Prostate gland (tissue), 2 donors: ENCODE measurements around the gene TF. TPM values are rescaled to one million over a fixed set of nuclear protein-coding genes. Genes with fewer than 3 reads are reported as not detected.

Experiments
- DNase-seq: peaks from one replicate; pipeline ENCODE4 v3.0.0-alpha.2; 2019; ENCODE audit warnings: low spot score
- H3K27ac ChIP-seq, 2 donors: fragments of 200-600 bp; sonication (generic); 2 replicates each; pipeline ENCODE4 v1.5.1; 2017 to 2019
- H3K27me3 ChIP-seq: fragments of 200-600 bp; sonication (generic); replicated peaks from 2 replicates; pipeline ENCODE4 v1.5.1; 2019; ENCODE audit not compliant: insufficient read depth
- H3K36me3 ChIP-seq, 2 donors: fragments of 200-600 bp; sonication (generic); 1 replicate in 1 of 2; 2 replicates in 1 of 2; pipeline versions ENCODE4 v1.5.1 to v1.8.1; 2017 to 2019
- H3K4me1 ChIP-seq: fragments of 200-600 bp; sonication (generic); replicated peaks from 2 replicates; pipeline ENCODE4 v1.5.1; 2019
- H3K4me3 ChIP-seq, 2 donors: fragments of 200-600 bp; sonication (generic); 2 replicates each; pipeline ENCODE4 v1.5.1; 2017 to 2019
- H3K9me3 ChIP-seq: fragments of 200-600 bp; sonication (generic); 2 replicates; pipeline ENCODE4 v1.5.1; 2017
- CTCF ChIP-seq, 4 experiments: fragments of 200-600 bp in 2 of 4; fragments of 450-650 bp in 2 of 4; sonication (generic) in 2 of 4; IDR thresholded peaks; 1 replicate in 3 of 4; 2 replicates in 1 of 4; pipeline ENCODE4 v1.5.1; 2016 to 2019; ENCODE audit warnings: antibody characterized with exemption in 4 of 4, mild to moderate bottlenecking in 2 of 4, moderate library complexity in 2 of 4
- POLR2A ChIP-seq: fragments of 450-650 bp; IDR thresholded peaks from one replicate; pipeline ENCODE4 v1.6.1; 2016; ENCODE audit warnings: antibody characterized with exemption, mild to moderate bottlenecking
- POLR2AphosphoS5 ChIP-seq: sonication (generic); formaldehyde crosslinking; IDR thresholded peaks from one replicate; pipeline ENCODE4 v1.6.1; 2017; ENCODE audit warnings: antibody characterized with exemption
- WGBS: methylation state at CpG from one replicate; pipeline ENCODE4 v1.1.5; 2018; 5-methylcytosine and 5-hydroxymethylcytosine counted together
- intact Hi-C: fragments of 100-400 bp; cut with DNase I; formaldehyde crosslinking; loops from one replicate; pipeline ENCODE4 v1.14.2; 2022
- total RNA-seq, 2 donors: library from RNA; depleted of rRNA; stranded (reverse); fragments of >200 nt; gene quantifications; one replicate each; pipeline ENCODE4 v1.1.0, GENCODE V29; 2016

TF gene
- total RNA-seq, 2 donors from 2014 or later: 15.1 to 57.9 TPM

- Histone ChIP-seq H3K27me3 (no peaks in the 10 kb centered on the region), H3K4me3 (no peak overlapping the region), H3K9me3 (no peaks in the 10 kb centered on the region), H3K27ac (no peak overlapping the region), H3K4me1 (no peaks in the 10 kb centered on the region), H3K36me3 (no peaks in the 10 kb centered on the region)
- TF ChIP-seq CTCF (IDR thresholded peaks at IDR 0.05): no peak
- no peak for TF ChIP-seq POLR2A
- no peak for TF ChIP-seq POLR2AphosphoS5
- 88% methylated on average over 9 of the region's 9 CpGs for whole genome bisulfite sequencing
- intact Hi-C loops: no loop called here
- DNase-seq: no peak
Measured at GRCh38 chr3:133758964-133759739, 13.0 kb downstream of the TF start.

GRCh38 chr3:133759740-133760305, 13.6 kb downstream of the TF start:
- 56% methylated on average over 2 of the region's 2 CpGs for WGBS
- Histone ChIP-seq H3K36me3 (no peaks in the 10 kb centered on the region), H3K4me3 (no peak overlapping the region), H3K9me3 (no peaks in the 10 kb centered on the region), H3K4me1 (no peaks in the 10 kb centered on the region), H3K27me3 (no peaks in the 10 kb centered on the region), H3K27ac (no peak overlapping the region)
- TF ChIP-seq POLR2AphosphoS5: no peak
- TF ChIP-seq POLR2A: no peak
- no peak for TF ChIP-seq CTCF (IDR thresholded peaks at IDR 0.05)
- DNase-seq: no peak
- intact Hi-C loops: no loop called here

GRCh38 chr3:133760916-133761315, 14.7 kb downstream of the TF start:
- intact Hi-C loops: no loop called here
- Histone ChIP-seq H3K4me3 (no peak overlapping the region), H3K36me3 (no peaks in the 10 kb centered on the region), H3K27ac (no peak overlapping the region), H3K4me1 (no peaks in the 10 kb centered on the region), H3K27me3 (no peaks in the 10 kb centered on the region), H3K9me3 (no peaks in the 10 kb centered on the region)
- TF ChIP-seq POLR2A: no peak
- TF ChIP-seq POLR2AphosphoS5: no peak
- TF ChIP-seq CTCF (IDR thresholded peaks at IDR 0.05): no peak
- WGBS: 100% methylated on average over 2 of the region's 2 CpGs
- no peak for DNase-seq

- TF ChIP-seq POLR2A (no peak), CTCF (IDR thresholded peaks at IDR 0.05) (no peak), POLR2AphosphoS5 (no peak)
Measured at GRCh38 chr3:133761605-133762484, 15.7 kb downstream of the TF start.

More at GRCh38 chr3:133761605-133762484, 15.7 kb downstream of the TF start:
- Histone ChIP-seq H3K27ac (no peak overlapping the region), H3K4me1 (no peaks in the 10 kb centered on the region), H3K9me3 (no peaks in the 10 kb centered on the region), H3K27me3 (no peaks in the 10 kb centered on the region), H3K36me3 (no peaks in the 10 kb centered on the region), H3K4me3 (no peak overlapping the region)
- 59% methylated on average over 6 of the region's 6 CpGs for WGBS
- intact Hi-C loops: no loop called here
- DNase-seq: no peak
